HCT116 (cell line): ENCODE measurements around the gene THOC1.

ENCODE experiments used
- CBX3 ChIP-seq: IDR thresholded peaks from 2 replicates; pipeline ENCODE4 v1.6.1; 2012; ENCODE audit warnings: low read depth
- ELF1 ChIP-seq: IDR thresholded peaks from 2 replicates; pipeline ENCODE4 v1.6.1; 2012; ENCODE audit warnings: low read depth, borderline replicate concordance
- EZH2 ChIP-seq: fragments of 200-600 bp; sonication (generic); IDR thresholded peaks from 2 replicates; pipeline ENCODE4 v1.6.1; 2017; ENCODE audit warnings: antibody characterized with exemption, mixed run types
- EZH2phosphoT487 ChIP-seq: fragments of 200-600 bp; IDR thresholded peaks from 2 replicates; pipeline ENCODE4 v1.6.1; 2018; ENCODE audit warnings: antibody characterized with exemption, borderline replicate concordance
- FOSL1 ChIP-seq: IDR thresholded peaks from 2 replicates; pipeline ENCODE4 v1.6.1; 2012; ENCODE audit warnings: low read depth
- JUND ChIP-seq: IDR thresholded peaks from 2 replicates; pipeline ENCODE4 v1.6.1; 2012
- POLR2A ChIP-seq: IDR thresholded peaks from 2 replicates; pipeline ENCODE4 v1.7.0; 2011; ENCODE audit warnings: borderline replicate concordance; ENCODE audit not compliant: insufficient read depth, insufficient read length; ENCODE audit errors: extremely low read depth
- POLR2AphosphoS5 ChIP-seq: IDR thresholded peaks from 2 replicates; pipeline ENCODE4 v1.6.1; 2011; ENCODE audit warnings: mild to moderate bottlenecking, low read depth, low read length, moderate library complexity
- SP1 ChIP-seq: IDR thresholded peaks from 2 replicates; pipeline ENCODE4 v1.6.1; 2012; ENCODE audit warnings: low read depth
- TF ChIP-seq, protein P1 (sequence below), 3 experiments: fragments of 200-600 bp in 1 of 3; sonication (generic) in 1 of 3; IDR thresholded peaks in 2 of 3; conservative IDR thresholded peaks in 1 of 3; 2 replicates each; pipeline ENCODE4 v1.5.1; 2012 to 2017; ENCODE audit warnings: low read depth in 2 of 3, low read length in 2 of 3, antibody characterized with exemption in 1 of 3, borderline replicate concordance in 1 of 3, control low read depth in 1 of 3, mild to moderate bottlenecking in 1 of 3, mixed read lengths in 1 of 3, mixed run types in 1 of 3, moderate library complexity in 1 of 3; ENCODE audit not compliant: insufficient read depth in 1 of 3
- TF ChIP-seq, protein P2 (sequence below): IDR thresholded peaks from 2 replicates; pipeline ENCODE4 v1.6.1; 2012

DNA sequence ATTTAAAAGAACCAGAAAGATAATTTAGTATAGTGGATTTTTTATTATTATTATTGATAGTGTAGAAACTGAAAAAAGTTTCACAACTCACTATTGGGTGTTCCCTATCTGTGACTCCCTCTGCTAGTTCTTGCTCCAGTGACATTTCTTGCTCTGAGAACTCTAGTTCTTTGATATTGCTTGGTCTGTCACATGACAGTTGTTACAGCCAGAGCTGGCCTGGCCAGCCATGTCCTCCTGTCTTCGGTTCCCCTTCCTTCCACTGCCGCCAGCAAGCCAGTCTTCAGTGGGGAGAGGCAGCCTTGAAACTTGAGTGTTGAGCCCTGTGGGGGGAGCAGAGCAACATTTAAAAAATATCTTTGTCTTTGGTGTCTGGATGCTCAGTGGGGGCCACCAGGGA is 7.6 kb upstream of the THOC1 start:
- TF ChIP-seq, protein P1, sequence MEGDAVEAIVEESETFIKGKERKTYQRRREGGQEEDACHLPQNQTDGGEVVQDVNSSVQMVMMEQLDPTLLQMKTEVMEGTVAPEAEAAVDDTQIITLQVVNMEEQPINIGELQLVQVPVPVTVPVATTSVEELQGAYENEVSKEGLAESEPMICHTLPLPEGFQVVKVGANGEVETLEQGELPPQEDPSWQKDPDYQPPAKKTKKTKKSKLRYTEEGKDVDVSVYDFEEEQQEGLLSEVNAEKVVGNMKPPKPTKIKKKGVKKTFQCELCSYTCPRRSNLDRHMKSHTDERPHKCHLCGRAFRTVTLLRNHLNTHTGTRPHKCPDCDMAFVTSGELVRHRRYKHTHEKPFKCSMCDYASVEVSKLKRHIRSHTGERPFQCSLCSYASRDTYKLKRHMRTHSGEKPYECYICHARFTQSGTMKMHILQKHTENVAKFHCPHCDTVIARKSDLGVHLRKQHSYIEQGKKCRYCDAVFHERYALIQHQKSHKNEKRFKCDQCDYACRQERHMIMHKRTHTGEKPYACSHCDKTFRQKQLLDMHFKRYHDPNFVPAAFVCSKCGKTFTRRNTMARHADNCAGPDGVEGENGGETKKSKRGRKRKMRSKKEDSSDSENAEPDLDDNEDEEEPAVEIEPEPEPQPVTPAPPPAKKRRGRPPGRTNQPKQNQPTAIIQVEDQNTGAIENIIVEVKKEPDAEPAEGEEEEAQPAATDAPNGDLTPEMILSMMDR (IDR thresholded peaks at IDR 0.05 in 2 of 3, conservative IDR thresholded peaks at IDR 0.05 in 1 of 3; ENCODE audit: borderline replicate concordance in 1 of 3, insufficient read depth in 1 of 3, low read depth in 2 of 3, low read length in 2 of 3): no peak
- TF ChIP-seq POLR2A (no peak), EZH2 (no peak), SP1 (no peak), FOSL1 (no peak), POLR2AphosphoS5 (no peak), CBX3 (no peak), EZH2phosphoT487 (no peak), JUND (no peak), ELF1 (no peak)
- TF ChIP-seq, protein P2, sequence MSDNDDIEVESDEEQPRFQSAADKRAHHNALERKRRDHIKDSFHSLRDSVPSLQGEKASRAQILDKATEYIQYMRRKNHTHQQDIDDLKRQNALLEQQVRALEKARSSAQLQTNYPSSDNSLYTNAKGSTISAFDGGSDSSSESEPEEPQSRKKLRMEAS: no peak
